ENCODE measurements around the gene SMARCB1. TPM values are rescaled to one million over a fixed set of nuclear protein-coding genes. Genes with fewer than 3 reads are reported as not detected.

SMARCB1 gene
- total RNA-seq, 1 experiment from 2014 or later, result 136 TPM

GRCh38 chr22:23816156-23816976 lies 29.6 kb downstream of the SMARCB1 start:
- Histone ChIP-seq H3K4ac (ENCODE audit: low read depth, low read length) (no peak overlapping the region), H2BK12ac (ENCODE audit: insufficient read length, low read depth, low read length) (no peak overlapping the region), H3K27ac (ENCODE audit: insufficient read length, low read depth, low read length) (no peak overlapping the region), H2BK20ac (ENCODE audit: low read depth, low read length, poor library complexity, severe bottlenecking) (no peak overlapping the region), H3K4me2 (ENCODE audit: insufficient read depth, insufficient read length, low read length) (no peak overlapping the region), H2BK15ac (ENCODE audit: low read depth, low read length) (no peak overlapping the region), H3K79me2 (ENCODE audit: insufficient read depth, low read length) (no peaks in the 10 kb centered on the region), H4K91ac (ENCODE audit: insufficient read length, low read depth, low read length) (no peak overlapping the region), H3K18ac (ENCODE audit: insufficient read length, low read depth, low read length) (no peak overlapping the region), H2BK5ac (ENCODE audit: insufficient read length, low read length) (no peak overlapping the region), H2AFZ (ENCODE audit: low read length) (no peak overlapping the region), H3K4me1 (ENCODE audit: insufficient read depth, low read length) (no peaks in the 10 kb centered on the region), H4K5ac (ENCODE audit: insufficient read length, low read depth, low read length) (no peak overlapping the region), H3K79me1 (ENCODE audit: insufficient read depth, low read depth, low read length, poor library complexity, severe bottlenecking) (no peaks in the 10 kb centered on the region), H3K56ac (ENCODE audit: insufficient read length, low read depth, low read length) (no peak overlapping the region), H3K9me3 (ENCODE audit: control insufficient read depth, low read depth, low read length) (no peaks in the 10 kb centered on the region), H2AK5ac (ENCODE audit: insufficient read length, low read length) (no peak overlapping the region), H3K27me3 (ENCODE audit: insufficient read depth, low read length) (no peaks in the 10 kb centered on the region), H3K23ac (ENCODE audit: insufficient read length, low read depth, low read length) (no peak overlapping the region), H2BK120ac (ENCODE audit: low read depth, low read length, poor library complexity, severe bottlenecking) (no peak overlapping the region), H4K20me1 (ENCODE audit: control insufficient read depth, insufficient read depth, insufficient read length) (no peaks in the 10 kb centered on the region), H3K9ac (ENCODE audit: extremely low read depth, insufficient read length, low read length) (no peak overlapping the region), H3T11ph (ENCODE audit: low read length) (no peak overlapping the region), H3K23me2 (ENCODE audit: insufficient read length, low read depth, low read length, poor library complexity, severe bottlenecking) (no peaks in the 10 kb centered on the region), H4K8ac (replicated peaks; ENCODE audit: insufficient read length, low read depth, low read length) (no peak overlapping the region), H3K14ac (ENCODE audit: insufficient read depth, low read length) (no peak overlapping the region)
- H3K9me3 Mint-ChIP-seq, result no peaks in the 10 kb centered on the region
- peaks cover 53 to 93% (median 87%) of the 10 kb centered on the region in 3 experiments for H3K36me3 Mint-ChIP-seq (ENCODE audit: insufficient read depth in 1 of 3, low read depth in 3 of 3)
- H3K4me3 Mint-ChIP-seq, result no peak overlapping the region; a peak in 1 of 5 replicates
- no peak for TF ChIP-seq CTCF (conservative IDR thresholded peaks at IDR 0.05)
- no peaks in the 10 kb centered on the region for H3K27me3 Mint-ChIP-seq (ENCODE audit: low read depth)
- no peak overlapping the region for H3K27ac Mint-ChIP-seq
- WGBS (ENCODE audit: extremely low coverage, insufficient read length, low lambda C conversion rate), result no CpG with 5 or more reads among the region's 18 CpGs
- peaks cover 5 to 10% of the 10 kb centered on the region in 2 experiments; a peak in 3 of 4 replicates for H3K4me1 Mint-ChIP-seq
- DNase-seq, result peak; percentile 17
